A673 (cell line): ENCODE data around the gene CYP2A6.
"Not testable (repeated sequence)": the region's sequence is repeated elsewhere in the genome, so short reads cannot be mapped to it uniquely, and the experiment has no call there.

Experiments
- CTCF ChIP-seq: fragments of 300-800, 200-600 bp; sonication (generic); conservative IDR thresholded peaks from 2 replicates; pipeline ENCODE4 v1.5.1; 2017; ENCODE audit warnings: low read depth, mild to moderate bottlenecking, antibody characterized with exemption, low read length, moderate library complexity, mixed read lengths
- EZH2 ChIP-seq: fragments of 200-600 bp; sonication (generic); IDR thresholded peaks from 2 replicates; pipeline ENCODE4 v1.6.1; 2017; ENCODE audit warnings: borderline replicate concordance, low read depth, mild to moderate bottlenecking, mixed read lengths, antibody characterized with exemption, low read length; ENCODE audit not compliant: poor library complexity, severe bottlenecking

GRCh38 chr19:40822704-40823553 lies 27.3 kb downstream of the CYP2A6 start:
- not testable (repeated sequence) for TF ChIP-seq CTCF, EZH2
